ENCODE measurements around the gene CASP8. TPM values are rescaled to one million over a fixed set of nuclear protein-coding genes. Genes with fewer than 3 reads are reported as not detected.

The CASP8 gene
- total and polyA plus RNA-seq, 2 of the 13 experiments (the other 11 are each of a cell fraction or from before 2014, with no cell fraction given), result 25.0 to 52.8 TPM

DNA sequence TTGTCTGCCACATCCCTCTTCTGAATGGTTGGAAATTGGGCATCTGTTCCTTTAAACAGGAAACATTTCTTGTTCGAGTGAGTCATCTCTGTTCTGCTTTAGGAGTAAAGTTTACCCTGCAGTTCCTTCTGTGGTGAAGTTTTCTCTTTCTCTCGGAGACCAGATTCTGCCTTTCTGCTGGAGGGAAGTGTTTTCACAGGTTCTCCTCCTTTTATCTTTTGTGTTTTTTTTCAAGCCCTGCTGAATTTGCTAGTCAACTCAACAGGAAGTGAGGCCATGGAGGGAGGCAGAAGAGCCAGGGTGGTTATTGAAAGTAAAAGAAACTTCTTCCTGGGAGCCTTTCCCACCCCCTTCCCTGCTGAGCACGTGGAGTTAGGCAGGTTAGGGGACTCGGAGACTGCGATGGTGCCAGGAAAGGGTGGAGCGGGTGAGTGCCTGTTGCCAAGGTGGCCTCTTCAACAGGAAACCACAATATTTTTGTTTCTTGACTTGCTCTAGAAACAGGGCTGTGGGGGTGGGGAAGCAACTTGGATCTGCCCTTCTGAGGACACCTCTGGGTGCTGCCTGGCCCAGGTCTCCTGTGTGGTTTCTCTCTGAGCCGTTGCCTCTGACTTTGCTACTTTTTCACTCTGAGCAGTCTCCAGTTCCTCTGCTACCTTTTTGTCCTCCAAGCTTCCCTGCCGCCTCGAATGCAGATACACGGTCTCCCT, 2.2 kb upstream of the CASP8 start (continued):
- TF ChIP-seq, protein P1, sequence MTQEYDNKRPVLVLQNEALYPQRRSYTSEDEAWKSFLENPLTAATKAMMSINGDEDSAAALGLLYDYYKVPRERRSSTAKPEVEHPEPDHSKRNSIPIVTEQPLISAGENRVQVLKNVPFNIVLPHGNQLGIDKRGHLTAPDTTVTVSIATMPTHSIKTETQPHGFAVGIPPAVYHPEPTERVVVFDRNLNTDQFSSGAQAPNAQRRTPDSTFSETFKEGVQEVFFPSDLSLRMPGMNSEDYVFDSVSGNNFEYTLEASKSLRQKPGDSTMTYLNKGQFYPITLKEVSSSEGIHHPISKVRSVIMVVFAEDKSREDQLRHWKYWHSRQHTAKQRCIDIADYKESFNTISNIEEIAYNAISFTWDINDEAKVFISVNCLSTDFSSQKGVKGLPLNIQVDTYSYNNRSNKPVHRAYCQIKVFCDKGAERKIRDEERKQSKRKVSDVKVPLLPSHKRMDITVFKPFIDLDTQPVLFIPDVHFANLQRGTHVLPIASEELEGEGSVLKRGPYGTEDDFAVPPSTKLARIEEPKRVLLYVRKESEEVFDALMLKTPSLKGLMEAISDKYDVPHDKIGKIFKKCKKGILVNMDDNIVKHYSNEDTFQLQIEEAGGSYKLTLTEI (CRISPR knock-in tag; conservative IDR thresholded peaks at IDR 0.05), result no peak
- no peak for TF ChIP-seq HOXD1 (CRISPR knock-in tag; IDR thresholded peaks at IDR 0.05)
- TF ChIP-seq DNMT3B (CRISPR knock-in tag; conservative IDR thresholded peaks at IDR 0.05), result no peak
- peak; percentile 50 for TF ChIP-seq PITX1 (CRISPR knock-in tag; IDR thresholded peaks at IDR 0.05)
- no peak for TF ChIP-seq HNRNPUL1 (IDR thresholded peaks at IDR 0.05; ENCODE audit: low read depth, low read length)
- peak; percentile 45; the same call in 1 of the 2 replicates for TF ChIP-seq POGZ (CRISPR knock-in tag; IDR thresholded peaks at IDR 0.05)
- TF ChIP-seq ZNF772 (CRISPR knock-in tag; IDR thresholded peaks at IDR 0.05), result peak; percentile 76
- no peak for TF ChIP-seq ZNF777 (CRISPR knock-in tag; IDR thresholded peaks at IDR 0.05)
- TF ChIP-seq ZFY (CRISPR knock-in tag; IDR thresholded peaks at IDR 0.05), result peak; percentile 28; the same call in 1 of the 2 replicates
- TF ChIP-seq, protein P2, sequence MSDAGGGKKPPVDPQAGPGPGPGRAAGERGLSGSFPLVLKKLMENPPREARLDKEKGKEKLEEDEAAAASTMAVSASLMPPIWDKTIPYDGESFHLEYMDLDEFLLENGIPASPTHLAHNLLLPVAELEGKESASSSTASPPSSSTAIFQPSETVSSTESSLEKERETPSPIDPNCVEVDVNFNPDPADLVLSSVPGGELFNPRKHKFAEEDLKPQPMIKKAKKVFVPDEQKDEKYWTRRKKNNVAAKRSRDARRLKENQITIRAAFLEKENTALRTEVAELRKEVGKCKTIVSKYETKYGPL (CRISPR knock-in tag; IDR thresholded peaks at IDR 0.05), result no peak
- TF ChIP-seq, protein P3, sequence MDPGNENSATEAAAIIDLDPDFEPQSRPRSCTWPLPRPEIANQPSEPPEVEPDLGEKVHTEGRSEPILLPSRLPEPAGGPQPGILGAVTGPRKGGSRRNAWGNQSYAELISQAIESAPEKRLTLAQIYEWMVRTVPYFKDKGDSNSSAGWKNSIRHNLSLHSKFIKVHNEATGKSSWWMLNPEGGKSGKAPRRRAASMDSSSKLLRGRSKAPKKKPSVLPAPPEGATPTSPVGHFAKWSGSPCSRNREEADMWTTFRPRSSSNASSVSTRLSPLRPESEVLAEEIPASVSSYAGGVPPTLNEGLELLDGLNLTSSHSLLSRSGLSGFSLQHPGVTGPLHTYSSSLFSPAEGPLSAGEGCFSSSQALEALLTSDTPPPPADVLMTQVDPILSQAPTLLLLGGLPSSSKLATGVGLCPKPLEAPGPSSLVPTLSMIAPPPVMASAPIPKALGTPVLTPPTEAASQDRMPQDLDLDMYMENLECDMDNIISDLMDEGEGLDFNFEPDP (CRISPR knock-in tag; conservative IDR thresholded peaks at IDR 0.05), result no peak
- no peak for TF ChIP-seq ZNF773 (CRISPR knock-in tag; IDR thresholded peaks at IDR 0.05; ENCODE audit: borderline replicate concordance)
- TF ChIP-seq KDM5A (IDR thresholded peaks at IDR 0.05; ENCODE audit: borderline replicate concordance, low read length), result no peak
- TF ChIP-seq ZNF747 (CRISPR knock-in tag; IDR thresholded peaks at IDR 0.05; ENCODE audit: borderline replicate concordance), result peak; percentile 80; the same call in 1 of the 2 replicates
- 0 out of 2 replicates have a peak, but pooled peaks have one; percentile 9 for TF ChIP-seq ZKSCAN8 (CRISPR knock-in tag; IDR thresholded peaks at IDR 0.05; ENCODE audit: borderline replicate concordance)
- peak; percentile 44; the same call in 1 of the 2 replicates for TF ChIP-seq ZNF607 (CRISPR knock-in tag; IDR thresholded peaks at IDR 0.05; ENCODE audit: borderline replicate concordance)
- TF ChIP-seq ARHGAP35 (CRISPR knock-in tag; IDR thresholded peaks at IDR 0.05; ENCODE audit: borderline replicate concordance), result no peak
- no peak for TF ChIP-seq CEBPB (IDR thresholded peaks at IDR 0.05; ENCODE audit: borderline replicate concordance, low read depth, low read length)
- peak; percentile 53; the same call in 1 of the 2 replicates for TF ChIP-seq JUND (CRISPR knock-in tag; IDR thresholded peaks at IDR 0.05)
- peak; percentile 80; the same call in 1 of the 2 replicates for TF ChIP-seq ZNF788 (CRISPR knock-in tag; IDR thresholded peaks at IDR 0.05; ENCODE audit: borderline replicate concordance)
- TF ChIP-seq MTF1 (CRISPR knock-in tag; IDR thresholded peaks at IDR 0.05), result peak; percentile 59; the same call in 1 of the 2 replicates
- 0 out of 2 replicates have a peak, but pooled peaks have one; percentile 62 for TF ChIP-seq ZFP36L1 (CRISPR knock-in tag; IDR thresholded peaks at IDR 0.05)
- no peak for TF ChIP-seq ZNF136 (CRISPR knock-in tag; IDR thresholded peaks at IDR 0.05; ENCODE audit: low read depth)
- TF ChIP-seq, protein P4, sequence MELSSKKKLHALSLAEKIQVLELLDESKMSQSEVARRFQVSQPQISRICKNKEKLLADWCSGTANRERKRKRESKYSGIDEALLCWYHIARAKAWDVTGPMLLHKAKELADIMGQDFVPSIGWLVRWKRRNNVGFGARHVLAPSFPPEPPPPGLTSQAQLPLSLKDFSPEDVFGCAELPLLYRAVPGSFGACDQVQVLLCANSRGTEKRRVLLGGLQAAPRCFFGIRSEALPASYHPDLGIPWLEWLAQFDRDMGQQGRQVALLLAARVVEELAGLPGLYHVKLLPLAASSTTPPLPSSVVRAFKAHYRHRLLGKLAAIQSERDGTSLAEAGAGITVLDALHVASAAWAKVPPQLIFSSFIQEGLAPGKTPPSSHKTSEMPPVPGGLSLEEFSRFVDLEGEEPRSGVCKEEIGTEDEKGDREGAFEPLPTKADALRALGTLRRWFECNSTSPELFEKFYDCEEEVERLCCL (CRISPR knock-in tag; IDR thresholded peaks at IDR 0.05; ENCODE audit: borderline replicate concordance), result no peak

All from HepG2 (cell line).